ENCODE results near the gene POLR2B. TPM values are rescaled to one million over a fixed set of nuclear protein-coding genes. Genes with fewer than 3 reads are reported as not detected.
"Not testable (repeated sequence)": the region's sequence is repeated elsewhere in the genome, so short reads cannot be mapped to it uniquely, and the experiment has no call there.

Gene POLR2B
- total RNA-seq, 1 experiment from 2014 or later: 108 TPM

GRCh38 chr4:57059890-57060716 is 81.4 kb downstream of the POLR2B start:
- H3K9me3 ChIP-seq (ENCODE audit: control insufficient read depth, low read depth, low read length): no peaks in the 10 kb centered on the region
- H3K79me1 ChIP-seq (ENCODE audit: insufficient read depth, low read depth, low read length, poor library complexity, severe bottlenecking): no peaks in the 10 kb centered on the region
- H3K79me2 ChIP-seq (ENCODE audit: insufficient read depth, low read length): no peaks in the 10 kb centered on the region
- H2BK12ac ChIP-seq (ENCODE audit: insufficient read length, low read depth, low read length): no peak overlapping the region
- no peak for TF ChIP-seq CTCF (conservative IDR thresholded peaks at IDR 0.05)
- H2BK20ac ChIP-seq (ENCODE audit: low read depth, low read length, poor library complexity, severe bottlenecking): no peak overlapping the region
- Mint-ChIP-seq H3K4me3 (no peak overlapping the region), H3K4me1 (peaks cover 6 to 7% of the 10 kb centered on the region in 2 experiments; a peak in 3 of 4 replicates), H3K27me3 (ENCODE audit: low read depth) (peaks cover 5% of the 10 kb centered on the region; the same call in 1 of the 2 replicates), H3K9me3 (no peaks in the 10 kb centered on the region), H3K36me3 (ENCODE audit: insufficient read depth in 1 of 3, low read depth in 3 of 3) (no peaks in the 10 kb centered on the region), H3K27ac (no peak overlapping the region)
- no peak overlapping the region for H3K27ac ChIP-seq (ENCODE audit: insufficient read length, low read depth, low read length)
- no peak overlapping the region for H3K4me2 ChIP-seq (ENCODE audit: insufficient read depth, insufficient read length, low read length)
- no peak overlapping the region for H3T11ph ChIP-seq (ENCODE audit: low read length)
- no peak for DNase-seq
- H2BK120ac ChIP-seq (ENCODE audit: low read depth, low read length, poor library complexity, severe bottlenecking): no peak overlapping the region
- H4K5ac ChIP-seq (ENCODE audit: insufficient read length, low read depth, low read length): no peak overlapping the region
- no peak overlapping the region for H3K56ac ChIP-seq (ENCODE audit: insufficient read length, low read depth, low read length)
- no peak overlapping the region for H3K4ac ChIP-seq (ENCODE audit: low read depth, low read length)
- no peak overlapping the region for H2BK5ac ChIP-seq (ENCODE audit: insufficient read length, low read length)
- no peak overlapping the region for H2BK15ac ChIP-seq (ENCODE audit: low read depth, low read length)
- H2AK5ac ChIP-seq (ENCODE audit: insufficient read length, low read length): no peak overlapping the region
- H3K9ac ChIP-seq (ENCODE audit: extremely low read depth, insufficient read length, low read length): no peak overlapping the region
- no peak overlapping the region for H3K18ac ChIP-seq (ENCODE audit: insufficient read length, low read depth, low read length)
- H3K4me1 ChIP-seq (ENCODE audit: insufficient read depth, low read length): no peaks in the 10 kb centered on the region
- H3K23ac ChIP-seq (ENCODE audit: insufficient read length, low read depth, low read length): no peak overlapping the region
- H4K20me1 ChIP-seq (ENCODE audit: control insufficient read depth, insufficient read depth, insufficient read length): no peaks in the 10 kb centered on the region
- WGBS (ENCODE audit: extremely low coverage, insufficient read length, low lambda C conversion rate): no CpG with 5 or more reads among the region's 6 CpGs
- no peak overlapping the region for H3K14ac ChIP-seq (ENCODE audit: insufficient read depth, low read length)
- H4K91ac ChIP-seq (ENCODE audit: insufficient read length, low read depth, low read length): no peak overlapping the region
- H2AFZ ChIP-seq (ENCODE audit: low read length): no peak overlapping the region
- no peaks in the 10 kb centered on the region for H3K27me3 ChIP-seq (ENCODE audit: insufficient read depth, low read length)
- no peaks in the 10 kb centered on the region for H3K23me2 ChIP-seq (ENCODE audit: insufficient read length, low read depth, low read length, poor library complexity, severe bottlenecking)
- H4K8ac ChIP-seq (replicated peaks; ENCODE audit: insufficient read length, low read depth, low read length): no peak overlapping the region

- H3T11ph ChIP-seq (ENCODE audit: low read length); H3K27me3 ChIP-seq (ENCODE audit: insufficient read depth, low read length); H2AK5ac ChIP-seq (ENCODE audit: insufficient read length, low read length); H3K4me2 ChIP-seq (ENCODE audit: insufficient read depth, insufficient read length, low read length); H2BK20ac ChIP-seq (ENCODE audit: low read depth, low read length, poor library complexity, severe bottlenecking); H3K36me3 Mint-ChIP-seq (ENCODE audit: insufficient read depth in 1 of 3, low read depth in 3 of 3); H4K8ac ChIP-seq (replicated peaks; ENCODE audit: insufficient read length, low read depth, low read length); H3K27me3 Mint-ChIP-seq (ENCODE audit: low read depth); H3K9me3 Mint-ChIP-seq; H3K14ac ChIP-seq (ENCODE audit: insufficient read depth, low read length); H4K20me1 ChIP-seq (ENCODE audit: control insufficient read depth, insufficient read depth, insufficient read length); H3K56ac ChIP-seq (ENCODE audit: insufficient read length, low read depth, low read length); H3K27ac ChIP-seq (ENCODE audit: insufficient read length, low read depth, low read length); H2BK120ac ChIP-seq (ENCODE audit: low read depth, low read length, poor library complexity, severe bottlenecking); H3K27ac Mint-ChIP-seq; H3K9me3 ChIP-seq (ENCODE audit: control insufficient read depth, low read depth, low read length); H2BK15ac ChIP-seq (ENCODE audit: low read depth, low read length); DNase-seq; H4K5ac ChIP-seq (ENCODE audit: insufficient read length, low read depth, low read length); H3K9ac ChIP-seq (ENCODE audit: extremely low read depth, insufficient read length, low read length); H4K91ac ChIP-seq (ENCODE audit: insufficient read length, low read depth, low read length); H3K18ac ChIP-seq (ENCODE audit: insufficient read length, low read depth, low read length); H2AFZ ChIP-seq (ENCODE audit: low read length); H3K23ac ChIP-seq (ENCODE audit: insufficient read length, low read depth, low read length); H3K23me2 ChIP-seq (ENCODE audit: insufficient read length, low read depth, low read length, poor library complexity, severe bottlenecking); H3K4me1 ChIP-seq (ENCODE audit: insufficient read depth, low read length); H2BK5ac ChIP-seq (ENCODE audit: insufficient read length, low read length); H3K4me1 Mint-ChIP-seq; H3K79me1 ChIP-seq (ENCODE audit: insufficient read depth, low read depth, low read length, poor library complexity, severe bottlenecking); H2BK12ac ChIP-seq (ENCODE audit: insufficient read length, low read depth, low read length); H3K4me3 Mint-ChIP-seq; H3K79me2 ChIP-seq (ENCODE audit: insufficient read depth, low read length); H3K4ac ChIP-seq (ENCODE audit: low read depth, low read length): not testable (repeated sequence)
- no CpG with 5 or more reads among the region's 6 CpGs for WGBS (ENCODE audit: extremely low coverage, insufficient read length, low lambda C conversion rate)
Observed at GRCh38 chr4:57060717-57061067, 82.0 kb downstream of the POLR2B start.

Data from H9 (cell line).